Loucy (cell line): ENCODE data around the gene CHRNA9.
A peak's percentile ranks its signal among the peaks of the same experiment; 100 is the strongest.
"Not testable (repeated sequence)": the region's sequence is repeated elsewhere in the genome, so short reads cannot be mapped to it uniquely, and the experiment has no call there.

Experiments used
- H2AFZ ChIP-seq: fragments of 200-600 bp; sonication (generic); 2 replicates; pipeline ENCODE4 v1.6.0; 2016; ENCODE audit warnings: antibody characterized with exemption, mild to moderate bottlenecking, low read length, moderate library complexity
- H3F3A ChIP-seq: fragments of 200-600 bp; 2 replicates; pipeline ENCODE4 v1.6.0; 2016; ENCODE audit warnings: antibody characterized with exemption, low read depth, mild to moderate bottlenecking
- H3K27me3 ChIP-seq: fragments of 200-600 bp; sonication (generic); 2 replicates; pipeline ENCODE4 v1.6.1; 2014; ENCODE audit warnings: low read length, mild to moderate bottlenecking; ENCODE audit not compliant: insufficient read depth, poor library complexity, severe bottlenecking
- H3K36me3 ChIP-seq: fragments of 200-600 bp; sonication (generic); 2 replicates; pipeline ENCODE4 v1.6.1; 2016; ENCODE audit warnings: low read length; ENCODE audit not compliant: insufficient read depth
- H3K4me1 ChIP-seq: fragments of 200-600 bp; sonication (generic); 2 replicates; pipeline ENCODE4 v1.5.1; 2014; ENCODE audit warnings: low read length, mild to moderate bottlenecking; ENCODE audit not compliant: insufficient read depth, poor library complexity, severe bottlenecking
- H3K4me2 ChIP-seq: fragments of 200-600 bp; sonication (generic); 2 replicates; pipeline ENCODE4 v1.6.0; 2014; ENCODE audit warnings: antibody characterized with exemption, low read length, low read depth, mild to moderate bottlenecking; ENCODE audit not compliant: poor library complexity, severe bottlenecking
- H3K4me3 ChIP-seq: fragments of 200-600 bp; sonication (generic); 2 replicates; pipeline ENCODE4 v1.5.1; 2014; ENCODE audit warnings: low read length, mild to moderate bottlenecking, mixed read lengths; ENCODE audit not compliant: poor library complexity, severe bottlenecking
- H3K79me2 ChIP-seq: fragments of 200-600 bp; sonication (generic); 2 replicates; pipeline ENCODE4 v1.6.1; 2014; ENCODE audit warnings: low read length; ENCODE audit not compliant: insufficient read depth
- H3K9ac ChIP-seq: fragments of 200-600 bp; sonication (generic); 2 replicates; pipeline ENCODE4 v1.6.0; 2014; ENCODE audit warnings: mild to moderate bottlenecking, low read depth, low read length, moderate library complexity; ENCODE audit not compliant: poor library complexity, severe bottlenecking
- H3K9me2 ChIP-seq: fragments of 200-600 bp; sonication (generic); replicated peaks from 2 replicates; pipeline ENCODE4 v1.6.1; 2016; ENCODE audit warnings: low read depth, low read length, mixed read lengths
- H3K9me3 ChIP-seq: fragments of 200-600 bp; sonication (generic); 2 replicates; pipeline ENCODE4 v1.6.1; 2014; ENCODE audit warnings: mild to moderate bottlenecking, antibody characterized with exemption, low read length, low read depth; ENCODE audit not compliant: insufficient read depth
- H4K20me1 ChIP-seq: fragments of 200-600 bp; sonication (generic); 2 replicates; pipeline ENCODE4 v1.6.0; 2014; ENCODE audit warnings: antibody characterized with exemption, low read length, mild to moderate bottlenecking; ENCODE audit not compliant: insufficient read depth, poor library complexity, severe bottlenecking
- CTCF ChIP-seq: fragments of 200-600 bp; sonication (generic); conservative IDR thresholded peaks from 2 replicates; pipeline ENCODE4 v1.5.1; 2014; ENCODE audit warnings: mild to moderate bottlenecking, antibody characterized with exemption, low read length
- EZH2phosphoT487 ChIP-seq: fragments of 200-600 bp; IDR thresholded peaks from 2 replicates; pipeline ENCODE4 v1.6.1; 2018; ENCODE audit warnings: antibody characterized with exemption, mild to moderate bottlenecking, moderate library complexity, borderline replicate concordance

Gene CHRNA9

GRCh38 chr4:40294339-40294738 lies 40.8 kb upstream of the CHRNA9 start:
- Histone ChIP-seq H3K4me3 (no peak overlapping the region), H3K4me2 (no peak overlapping the region), H3K9me2 (no peaks in the 10 kb centered on the region), H3K36me3 (no peaks in the 10 kb centered on the region), H2AFZ (no peak overlapping the region), H3K27me3 (no peaks in the 10 kb centered on the region), H3F3A (no peaks in the 10 kb centered on the region), H3K9me3 (peaks cover 6% of the 10 kb centered on the region; the same call in 1 of the 2 replicates), H3K79me2 (peaks cover 6% of the 10 kb centered on the region; the same call in 1 of the 2 replicates), H3K4me1 (peaks cover 51% of the 10 kb centered on the region), H3K9ac (no peak overlapping the region), H4K20me1 (no peaks in the 10 kb centered on the region)
- TF ChIP-seq EZH2phosphoT487 (no peak), CTCF (no peak)

GRCh38 chr4:40295030-40295429 lies 40.1 kb upstream of the CHRNA9 start:
- H3K36me3 ChIP-seq, H3K4me2 ChIP-seq, H3K9me3 ChIP-seq, H2AFZ ChIP-seq, H3K9ac ChIP-seq, H4K20me1 ChIP-seq, H3F3A ChIP-seq, H3K9me2 ChIP-seq, H3K27me3 ChIP-seq, H3K4me3 ChIP-seq: not testable (repeated sequence)
- H3K4me1 ChIP-seq: peaks cover 51% of the 10 kb centered on the region
- H3K79me2 ChIP-seq: peaks cover 12% of the 10 kb centered on the region; the same call in 1 of the 2 replicates

GRCh38 chr4:40295572-40295971 lies 39.6 kb upstream of the CHRNA9 start:
- Histone ChIP-seq H3K9me3 (peaks cover 6% of the 10 kb centered on the region; the same call in 1 of the 2 replicates), H3K27me3 (no peaks in the 10 kb centered on the region), H3K4me1 (peaks cover 51% of the 10 kb centered on the region), H2AFZ (no peak overlapping the region), H4K20me1 (no peaks in the 10 kb centered on the region), H3K9ac (no peak overlapping the region), H3K4me3 (no peak overlapping the region), H3K36me3 (no peaks in the 10 kb centered on the region), H3F3A (no peaks in the 10 kb centered on the region; the same call in 1 of the 2 replicates), H3K9me2 (no peaks in the 10 kb centered on the region), H3K79me2 (peaks cover 18% of the 10 kb centered on the region), H3K4me2 (no peak overlapping the region)
- TF ChIP-seq CTCF: no peak
- no peak for TF ChIP-seq EZH2phosphoT487

- H3K4me1 ChIP-seq: peaks cover 63% of the 10 kb centered on the region
- H3K79me2 ChIP-seq: peaks cover 27% of the 10 kb centered on the region
- no peak overlapping the region for H3K4me3 ChIP-seq
- 0 out of 2 replicates have a peak overlapping the region, but pooled peaks have one; percentile 30 for H2AFZ ChIP-seq
- H3K27me3 ChIP-seq: no peaks in the 10 kb centered on the region
- H3K9me3 ChIP-seq: peaks cover 6% of the 10 kb centered on the region; the same call in 1 of the 2 replicates
- TF ChIP-seq CTCF (no peak), EZH2phosphoT487 (no peak)
- H3K9ac ChIP-seq: no peak overlapping the region
- peaks cover 16% of the 10 kb centered on the region for H3F3A ChIP-seq
- H3K4me2 ChIP-seq: peak overlapping the region; percentile 5
- no peaks in the 10 kb centered on the region for H3K36me3 ChIP-seq
- no peaks in the 10 kb centered on the region for H4K20me1 ChIP-seq
- no peaks in the 10 kb centered on the region for H3K9me2 ChIP-seq
Measured at GRCh38 chr4:40299126-40299525, 36.0 kb upstream of the CHRNA9 start.
